Smooth muscle cell (in vitro differentiated cells): ENCODE results near the gene FAM200B. TPM values are rescaled to one million over a fixed set of nuclear protein-coding genes. Genes with fewer than 3 reads are reported as not detected.

ENCODE experiments used
- DNase-seq: peaks from one replicate; lab custom pipeline; 2025; ENCODE audit not compliant: unreplicated experiment; lab: John Stamatoyannopoulos, UW
- H2AFZ ChIP-seq: fragments of 200-600 bp; sonication (generic); 2 replicates; pipeline ENCODE4 v1.6.0; 2016; ENCODE audit warnings: antibody characterized with exemption, low read depth, mild to moderate bottlenecking
- H3F3A ChIP-seq: fragments of 200-600 bp; sonication (generic); 2 replicates; pipeline ENCODE4 v1.6.0; 2017; ENCODE audit warnings: antibody characterized with exemption, low read depth
- H3K27ac ChIP-seq: fragments of 200-600 bp; sonication (generic); 2 replicates; pipeline ENCODE4 v1.5.1; 2016; ENCODE audit warnings: low read depth, mild to moderate bottlenecking
- H3K27me3 ChIP-seq: fragments of 200-600 bp; sonication (generic); 2 replicates; pipeline ENCODE4 v1.6.1; 2016; ENCODE audit warnings: low read depth, mild to moderate bottlenecking
- H3K36me3 ChIP-seq: fragments of 200-600 bp; sonication (generic); 2 replicates; pipeline ENCODE4 v1.5.1; 2016; ENCODE audit warnings: low read depth
- H3K4me1 ChIP-seq: fragments of 200-600 bp; sonication (generic); 2 replicates; pipeline ENCODE4 v1.5.1; 2016; ENCODE audit warnings: low read depth
- H3K4me2 ChIP-seq: fragments of 200-600 bp; sonication (generic); 2 replicates; pipeline ENCODE4 v1.6.0; 2016; ENCODE audit warnings: mild to moderate bottlenecking
- H3K4me3 ChIP-seq: fragments of 200-600 bp; sonication (generic); 2 replicates; pipeline ENCODE4 v1.5.1; 2016; ENCODE audit warnings: mild to moderate bottlenecking
- H3K79me2 ChIP-seq: fragments of 200-600 bp; sonication (generic); 2 replicates; pipeline ENCODE4 v1.6.0; 2016; ENCODE audit warnings: low read depth, mild to moderate bottlenecking
- H3K9ac ChIP-seq: fragments of 200-600 bp; sonication (generic); 2 replicates; pipeline ENCODE4 v1.6.0; 2016; ENCODE audit warnings: low read depth
- H3K9me3 ChIP-seq: fragments of 200-600 bp; sonication (generic); replicated peaks from 2 replicates; pipeline ENCODE4 v1.5.1; 2016; ENCODE audit warnings: low read depth
- H4K20me1 ChIP-seq: fragments of 200-600 bp; sonication (generic); 2 replicates; pipeline ENCODE4 v1.6.0; 2016; ENCODE audit warnings: low read depth
- CTCF ChIP-seq: fragments of 200-600 bp; sonication (generic); IDR thresholded peaks from 2 replicates; pipeline ENCODE4 v1.5.1; 2017; ENCODE audit warnings: borderline replicate concordance, mild to moderate bottlenecking, antibody characterized with exemption; ENCODE audit not compliant: insufficient read depth, poor library complexity, severe bottlenecking
- WGBS: methylation state at CpG from one replicate; pipeline ENCODE4 v1.1.7; 2016; ENCODE audit warnings: low lambda C conversion rate; 5-methylcytosine and 5-hydroxymethylcytosine counted together
- polyA plus RNA-seq: library from polyadenylated mRNA; unstranded; fragments of >200 nt; fragmentation: Nextera tagmentation; extraction: Ambion mirVana; gene quantifications from 2 replicates; pipeline ENCODE4 v1.2.1, GENCODE V29; 2016
- total RNA-seq: library from RNA; depleted of rRNA; stranded (reverse); fragments of >200 nt; gene quantifications from 2 replicates; pipeline ENCODE4 v1.2.3, GENCODE V29; 2014

The FAM200B gene
- total and polyA plus RNA-seq, 2 experiments from 2014 or later, result 24.1 to 49.8 TPM

DNA sequence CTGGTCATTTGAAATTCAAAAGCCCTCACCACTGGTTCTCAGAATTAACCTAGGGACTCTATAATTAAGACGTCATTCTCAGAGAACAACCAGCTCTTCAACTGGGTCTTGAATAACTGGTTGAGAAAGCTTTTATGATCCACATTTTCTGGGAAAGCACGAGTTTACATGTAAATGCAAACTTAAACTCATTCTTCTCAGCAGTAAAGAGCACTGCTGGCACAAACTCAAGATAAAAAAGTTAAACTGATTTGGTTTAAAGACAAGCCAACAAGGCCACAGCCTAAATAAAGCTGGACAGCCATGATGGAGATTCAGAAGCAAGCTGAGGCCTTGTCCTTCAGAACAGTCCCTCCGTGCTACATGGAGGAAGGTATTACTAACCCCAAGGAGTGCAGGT is 34.5 kb downstream of the FAM200B start:
- 59% methylated on average over 3 of the region's 3 CpGs for WGBS
- no peak overlapping the region for H3K4me3 ChIP-seq
- H3K79me2 ChIP-seq, result no peaks in the 10 kb centered on the region
- H3F3A ChIP-seq, result no peaks in the 10 kb centered on the region
- no peak overlapping the region for H2AFZ ChIP-seq
- H3K4me1 ChIP-seq, result no peaks in the 10 kb centered on the region
- no peak for TF ChIP-seq CTCF
- H3K27ac ChIP-seq, result peak overlapping the region; percentile 7
- H3K9me3 ChIP-seq, result no peaks in the 10 kb centered on the region
- no peaks in the 10 kb centered on the region for H4K20me1 ChIP-seq
- no peak overlapping the region for H3K4me2 ChIP-seq
- no peaks in the 10 kb centered on the region for H3K27me3 ChIP-seq
- H3K36me3 ChIP-seq, result no peaks in the 10 kb centered on the region
- no peak for DNase-seq
- no peak overlapping the region for H3K9ac ChIP-seq

DNA sequence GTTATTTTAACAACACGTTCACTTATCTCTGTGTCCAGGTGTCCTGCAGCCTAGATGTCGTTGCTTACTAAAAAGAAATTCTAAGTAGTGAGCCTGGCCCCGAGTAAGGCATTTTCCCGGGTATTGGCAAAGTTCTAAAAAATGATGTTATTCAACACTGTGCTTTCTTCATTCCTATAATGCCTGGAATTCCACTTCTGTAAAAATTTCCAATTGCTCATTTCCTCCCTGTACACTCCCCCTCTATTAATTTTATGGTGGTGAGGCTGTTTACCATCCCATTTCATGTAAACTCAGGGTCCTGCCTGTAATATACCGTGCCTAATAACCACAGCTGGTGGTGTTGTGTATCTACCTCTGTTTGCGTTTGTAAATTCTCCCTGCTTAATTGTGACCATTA is 35.5 kb downstream of the FAM200B start:
- DNase-seq, result no peak
- WGBS, result 57% methylated on average over 6 of the region's 6 CpGs
- Histone ChIP-seq H3K36me3 (no peaks in the 10 kb centered on the region), H4K20me1 (no peaks in the 10 kb centered on the region), H3K27me3 (no peaks in the 10 kb centered on the region), H3K9ac (no peak overlapping the region), H2AFZ (no peak overlapping the region), H3K27ac (peak overlapping the region; percentile 19), H3K4me2 (peak overlapping the region; percentile 10), H3K4me1 (no peaks in the 10 kb centered on the region), H3K4me3 (no peak overlapping the region), H3K9me3 (no peaks in the 10 kb centered on the region), H3F3A (no peaks in the 10 kb centered on the region), H3K79me2 (no peaks in the 10 kb centered on the region)
- TF ChIP-seq CTCF, result no peak

- no peak overlapping the region for H3K4me2 ChIP-seq
- no peaks in the 10 kb centered on the region for H3K79me2 ChIP-seq
- 66% methylated on average over 3 of the region's 3 CpGs for WGBS
- no peak overlapping the region for H3K9ac ChIP-seq
- no peaks in the 10 kb centered on the region for H3K9me3 ChIP-seq
- no peak overlapping the region for H2AFZ ChIP-seq
- no peaks in the 10 kb centered on the region for H3K27me3 ChIP-seq
- H3K36me3 ChIP-seq, result no peaks in the 10 kb centered on the region
- no peaks in the 10 kb centered on the region for H4K20me1 ChIP-seq
- H3F3A ChIP-seq, result no peaks in the 10 kb centered on the region
- H3K4me1 ChIP-seq, result no peaks in the 10 kb centered on the region
- H3K27ac ChIP-seq, result peak overlapping the region; percentile 19
- no peak overlapping the region for H3K4me3 ChIP-seq
- DNase-seq, result no peak
- no peak for TF ChIP-seq CTCF
Observed at GRCh38 chr4:15717657-15718416, 36.2 kb downstream of the FAM200B start.

DNA sequence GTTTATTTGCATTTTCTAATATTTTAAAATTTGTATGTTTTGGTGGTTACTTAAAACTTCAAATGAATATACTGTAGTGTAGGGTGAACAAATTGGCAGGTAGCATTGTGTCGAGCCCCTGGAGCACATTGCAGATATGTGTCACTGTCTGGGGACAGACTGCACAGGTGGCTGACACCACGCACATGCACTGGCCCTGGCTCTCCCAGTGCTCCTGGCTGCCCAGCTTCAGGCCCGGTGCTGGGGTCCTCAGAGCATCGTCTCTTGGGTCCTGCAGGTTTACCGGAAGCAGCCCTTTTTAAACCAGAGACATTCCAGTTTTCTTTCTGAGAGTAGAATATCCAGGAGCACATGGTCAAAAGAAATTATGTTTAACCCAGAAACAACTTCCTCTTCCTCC is 36.8 kb downstream of the FAM200B start:
- Histone ChIP-seq H3K79me2 (no peaks in the 10 kb centered on the region), H3K4me1 (no peaks in the 10 kb centered on the region), H3K9me3 (no peaks in the 10 kb centered on the region), H3K27ac (no peak overlapping the region), H3K9ac (no peak overlapping the region), H3K27me3 (no peaks in the 10 kb centered on the region), H3K4me2 (no peak overlapping the region), H3K4me3 (no peak overlapping the region), H2AFZ (no peak overlapping the region), H3F3A (no peaks in the 10 kb centered on the region), H3K36me3 (no peaks in the 10 kb centered on the region), H4K20me1 (no peaks in the 10 kb centered on the region)
- no peak for DNase-seq
- no peak for TF ChIP-seq CTCF
- 96% methylated on average over 5 of the region's 5 CpGs for WGBS
